Stimulated activated CD4-positive, alpha-beta T cell treated with anti-CD3 and anti-CD28 coated beads, Interleukin-12 subunit alpha, Interleukin-12 subunit beta, amount 100 ng/mL, for 48 hours (primary cell): ENCODE measurements around the gene CSF2RB.

Experiments used
- DNase-seq, 3 donors: peaks; one replicate each; pipeline ENCODE4 v3.0.0-alpha.2; 2020; ENCODE audit warnings: low read depth in 2 of 3, low spot score in 1 of 3

The CSF2RB gene

DNA sequence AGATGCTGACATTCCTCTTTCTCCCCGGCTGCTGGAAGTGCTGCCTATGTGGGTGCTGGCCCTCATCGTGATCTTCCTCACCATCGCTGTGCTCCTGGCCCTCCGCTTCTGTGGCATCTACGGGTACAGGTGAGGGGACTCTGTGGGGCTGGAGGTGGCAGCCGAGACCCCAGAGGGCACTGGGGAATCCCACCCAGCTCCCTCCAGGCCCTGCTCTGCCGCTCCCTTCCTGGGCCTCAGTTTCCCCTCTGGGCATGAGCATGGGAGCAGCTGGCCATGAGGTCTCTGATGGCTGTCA is 21.8 kb downstream of the CSF2RB start:
- DNase-seq: no peak

DNA sequence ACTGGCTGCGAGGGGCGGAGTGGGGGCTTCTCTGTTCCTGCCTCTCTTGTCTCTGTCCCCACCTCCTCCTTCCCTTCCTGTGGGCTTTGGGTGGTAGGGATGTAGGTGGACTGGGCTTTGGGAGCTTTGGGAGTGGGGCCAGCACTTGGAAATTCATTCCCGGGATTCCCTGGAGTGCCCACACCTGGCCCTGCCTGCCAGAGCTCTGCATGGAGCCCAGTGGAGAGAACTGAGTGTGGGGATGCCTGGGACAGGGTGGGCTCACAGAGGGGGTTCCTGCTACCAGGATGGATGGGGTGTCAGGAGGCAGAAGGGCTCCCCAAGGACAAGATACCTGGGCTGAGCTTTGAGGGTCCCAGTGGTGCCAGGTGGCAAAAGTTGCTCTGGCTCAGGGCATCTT is 22.3 kb downstream of the CSF2RB start:
- DNase-seq: no peak

- no peak for DNase-seq
Measured at GRCh38 chr22:36936362-36937116, 23.1 kb downstream of the CSF2RB start.

DNA sequence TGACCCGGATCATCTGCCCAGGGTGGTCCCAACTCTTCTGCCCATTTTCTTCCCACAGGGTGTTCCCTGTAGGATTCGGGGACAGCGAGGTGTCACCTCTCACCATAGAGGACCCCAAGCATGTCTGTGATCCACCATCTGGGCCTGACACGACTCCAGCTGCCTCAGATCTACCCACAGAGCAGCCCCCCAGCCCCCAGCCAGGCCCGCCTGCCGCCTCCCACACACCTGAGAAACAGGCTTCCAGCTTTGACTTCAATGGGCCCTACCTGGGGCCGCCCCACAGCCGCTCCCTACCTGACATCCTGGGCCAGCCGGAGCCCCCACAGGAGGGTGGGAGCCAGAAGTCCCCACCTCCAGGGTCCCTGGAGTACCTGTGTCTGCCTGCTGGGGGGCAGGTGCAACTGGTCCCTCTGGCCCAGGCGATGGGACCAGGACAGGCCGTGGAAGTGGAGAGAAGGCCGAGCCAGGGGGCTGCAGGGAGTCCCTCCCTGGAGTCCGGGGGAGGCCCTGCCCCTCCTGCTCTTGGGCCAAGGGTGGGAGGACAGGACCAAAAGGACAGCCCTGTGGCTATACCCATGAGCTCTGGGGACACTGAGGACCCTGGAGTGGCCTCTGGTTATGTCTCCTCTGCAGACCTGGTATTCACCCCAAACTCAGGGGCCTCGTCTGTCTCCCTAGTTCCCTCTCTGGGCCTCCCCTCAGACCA is 24.0 kb downstream of the CSF2RB start:
- DNase-seq: no peak

GRCh38 chr22:36938028-36938425 is 24.6 kb downstream of the CSF2RB start:
- DNase-seq: no peak

- no peak for DNase-seq
Measured at GRCh38 chr22:36938886-36939285, 25.5 kb downstream of the CSF2RB start.

DNA sequence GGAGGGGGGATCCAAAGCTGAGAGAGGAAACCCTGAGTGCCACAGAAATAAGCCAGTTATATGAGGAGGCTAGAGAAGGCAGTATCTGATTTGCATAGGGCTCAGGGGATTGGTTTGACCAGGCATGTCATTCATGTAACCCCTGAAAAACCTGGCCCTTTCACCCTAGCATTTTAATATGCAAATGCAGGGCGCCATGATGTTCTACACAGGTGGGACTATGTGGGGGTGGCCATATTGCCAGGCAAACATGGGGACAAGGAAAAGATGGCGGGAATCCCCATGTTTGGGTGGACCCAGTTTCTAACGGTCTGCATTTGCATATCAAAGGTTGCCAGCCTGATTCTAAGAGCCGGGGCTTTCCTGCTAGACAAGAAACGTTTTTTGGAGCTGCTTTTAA is 27.2 kb downstream of the CSF2RB start:
- no peak for DNase-seq

GRCh38 chr22:36942556-36942955 is 29.1 kb downstream of the CSF2RB start:
- no peak for DNase-seq

DNA sequence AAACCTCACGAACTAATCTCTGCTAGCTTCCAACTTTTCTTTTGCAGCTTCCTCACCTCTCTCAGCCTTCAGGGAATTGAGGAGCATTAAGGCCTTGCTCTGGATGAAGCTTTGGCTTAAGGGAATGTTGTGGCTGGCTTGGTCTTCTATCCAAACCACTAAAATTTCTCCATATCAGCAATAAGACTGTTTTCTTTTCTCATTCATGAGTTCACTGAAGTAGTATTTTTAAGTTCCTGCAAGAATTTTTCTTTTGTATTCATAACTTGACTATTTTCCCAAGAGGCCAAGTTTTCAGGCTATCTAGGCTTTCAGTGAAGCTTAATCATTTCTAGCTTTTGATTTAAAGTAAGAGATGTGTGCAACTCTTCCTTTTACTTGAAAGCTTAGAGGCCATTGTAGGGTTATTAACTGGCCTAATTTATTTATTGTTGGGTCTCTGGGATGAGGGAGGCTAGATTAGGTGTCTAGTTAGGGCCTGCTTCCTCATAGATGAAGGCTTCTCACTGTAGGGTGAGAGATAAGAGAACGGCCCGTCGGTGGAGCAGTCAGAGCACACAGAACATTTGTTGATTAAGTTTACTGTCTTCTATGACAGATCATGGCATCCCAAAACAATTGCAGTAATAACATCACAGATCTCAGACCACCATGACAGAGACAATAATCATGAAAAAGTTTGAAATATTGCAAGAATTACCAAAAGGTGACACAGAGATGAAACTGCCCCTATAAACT is 33.2 kb downstream of the CSF2RB start:
- no peak for DNase-seq

DNA sequence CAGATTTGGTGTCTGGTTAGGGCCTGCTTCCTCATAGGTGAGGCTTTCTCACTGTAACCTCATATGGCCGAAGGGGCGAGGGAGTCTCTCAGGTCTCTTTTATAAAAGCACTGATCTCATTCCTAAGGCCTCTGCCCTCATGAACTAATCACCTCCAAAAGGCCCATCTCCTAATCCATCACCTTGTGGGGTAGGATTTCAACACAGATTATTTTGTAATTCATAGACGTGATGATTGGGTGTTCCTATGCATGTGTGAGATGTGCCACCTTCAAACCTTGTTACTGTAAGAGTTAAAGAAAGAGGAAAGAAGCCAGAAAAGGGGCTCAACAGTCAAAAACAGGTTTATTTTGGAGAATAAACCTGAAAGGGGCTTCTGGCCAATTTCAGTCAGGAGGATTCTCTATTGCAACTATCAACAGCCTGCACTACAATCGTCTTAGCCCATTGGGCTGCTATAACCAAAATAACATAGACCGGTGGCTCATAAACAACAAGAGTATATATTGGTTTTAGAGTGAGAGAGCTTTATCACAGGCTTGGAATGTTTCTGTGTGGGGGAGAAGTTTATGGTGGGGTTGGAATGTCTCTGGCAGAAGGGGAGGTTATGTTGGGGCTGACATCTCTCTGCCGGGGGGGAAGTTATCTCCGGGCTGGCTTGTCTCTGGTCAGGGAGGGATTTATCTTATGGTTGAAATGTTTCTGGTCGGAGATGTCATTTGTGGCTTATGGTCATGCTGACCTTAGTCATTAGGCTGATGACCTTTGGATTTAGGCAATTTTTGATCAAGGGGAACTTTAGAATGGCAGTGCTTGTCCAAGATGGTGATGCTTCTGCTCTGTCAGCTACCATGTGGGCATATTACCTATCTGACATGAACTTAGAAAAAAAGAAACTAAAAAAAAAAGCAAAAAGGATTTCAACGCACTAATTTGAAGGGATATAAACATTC is 35.1 kb downstream of the CSF2RB start:
- no peak for DNase-seq

- no peak for DNase-seq
Measured at GRCh38 chr22:36950797-36951590, 37.6 kb downstream of the CSF2RB start.

DNA sequence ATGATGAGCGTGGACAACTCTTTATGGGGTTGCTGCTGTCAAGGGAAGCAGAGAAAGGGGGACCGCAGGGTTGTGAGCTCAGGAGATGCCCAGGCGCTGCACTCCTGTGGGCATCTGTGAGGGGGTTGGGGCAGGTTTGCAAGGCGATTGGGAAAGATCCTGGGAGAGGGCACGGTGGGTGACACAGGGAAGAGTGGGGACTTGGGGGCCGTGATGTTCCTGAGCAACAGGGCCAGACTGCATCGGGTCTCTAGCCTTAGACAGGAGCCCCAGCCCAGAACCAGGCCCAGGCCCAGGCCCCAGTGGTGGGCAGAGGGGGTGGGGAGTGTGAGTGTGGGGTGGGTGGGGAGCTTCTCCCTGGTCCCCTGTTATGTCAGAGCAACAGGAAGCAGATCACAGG is 38.3 kb downstream of the CSF2RB start:
- DNase-seq: no peak

- DNase-seq: no peak
Measured at GRCh38 chr22:36953239-36954080, 40.0 kb downstream of the CSF2RB start.

GRCh38 chr22:36954251-36955014 is 41.0 kb downstream of the CSF2RB start:
- DNase-seq: no peak

DNA sequence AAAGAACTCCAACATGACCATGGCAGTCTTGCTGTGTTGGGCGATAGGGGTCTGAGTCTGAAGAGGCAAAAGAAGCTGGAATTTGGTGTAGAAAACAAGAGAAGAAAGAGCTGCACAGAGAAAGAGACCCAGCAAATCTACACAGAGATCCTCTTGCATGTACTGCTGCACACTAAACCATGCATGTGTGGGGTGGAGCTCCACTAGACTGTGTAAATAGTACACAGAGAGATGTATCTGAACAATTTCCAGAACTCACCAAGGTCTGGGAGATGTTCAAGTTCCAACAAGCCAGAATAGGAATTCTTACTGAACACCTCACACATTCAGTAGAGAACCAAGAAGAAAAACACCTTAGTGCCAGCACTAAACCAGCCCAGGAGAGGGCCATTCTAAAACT is 42.3 kb downstream of the CSF2RB start:
- no peak for DNase-seq

DNA sequence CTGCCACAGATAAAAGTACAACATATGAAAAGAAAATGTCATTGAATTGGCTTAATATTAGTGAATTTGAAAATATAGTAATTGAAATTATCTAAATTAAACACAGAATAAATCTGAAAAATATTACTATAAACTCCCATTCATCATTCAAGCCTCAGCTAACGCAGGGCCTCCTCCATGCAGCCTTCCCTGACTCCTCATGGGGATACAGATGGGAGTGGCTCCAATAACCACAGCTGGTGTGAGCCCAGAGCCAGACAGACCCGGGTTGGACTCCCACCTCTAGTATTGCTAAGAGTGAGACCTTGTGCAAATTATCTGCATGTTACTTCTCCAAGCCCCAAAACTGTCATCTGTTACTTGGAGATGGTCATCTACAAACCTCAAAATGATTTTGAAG is 44.9 kb downstream of the CSF2RB start:
- DNase-seq: no peak

DNA sequence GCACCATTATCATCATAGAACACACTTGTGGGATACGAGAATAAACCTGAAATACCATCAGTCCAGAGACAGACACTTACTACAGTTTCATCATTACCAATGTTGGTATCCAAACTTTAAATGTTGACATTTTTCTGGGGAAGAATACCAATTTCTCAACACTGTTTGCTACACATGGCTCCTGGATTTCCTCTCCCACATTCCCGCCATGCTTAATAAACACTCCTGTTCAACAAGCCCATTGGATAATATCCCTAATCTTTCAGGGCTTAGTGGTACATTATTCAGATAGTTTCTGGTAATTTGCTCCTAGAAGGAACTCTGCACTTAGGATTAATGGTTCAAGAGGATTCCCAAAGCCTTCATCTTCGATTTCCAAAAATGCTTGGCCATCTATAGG is 48.2 kb downstream of the CSF2RB start:
- DNase-seq: no peak

- DNase-seq: no peak
Measured at GRCh38 chr22:36963302-36963701, 49.9 kb downstream of the CSF2RB start.

GRCh38 chr22:36964106-36964505 is 50.7 kb downstream of the CSF2RB start:
- DNase-seq: no peak
